Panc1 (cell line): ENCODE results near the gene PDHB. TPM values are rescaled to one million over a fixed set of nuclear protein-coding genes. Genes with fewer than 3 reads are reported as not detected.
"Not testable (repeated sequence)": the region's sequence is repeated elsewhere in the genome, so short reads cannot be mapped to it uniquely, and the experiment has no call there.

Experiments used
- ATAC-seq: fragments of 200-7000 bp; cut with Tn5 transposase; 2 replicates; pipeline ENCODE4 v1.9.1; 2020; ENCODE audit warnings: mild to moderate bottlenecking, moderate library complexity
- BruUV-seq: library from RNA; stranded (reverse); fragments of 400-500 nt; replicated peaks from 2 replicates; lab custom pipeline; 2021; lab: Mats Ljungman, UMichigan
- CTCF ChIA-PET: fragments of 300-600 bp; sonication (Branson Sonifier 250); formaldehyde crosslinking; loops from one replicate; lab custom pipeline; 2022; ENCODE audit warnings: antibody characterized with exemption; lab: Charles Lee
- POLR2A ChIA-PET: fragments of 300-600 bp; sonication (Branson Sonifier 250); formaldehyde crosslinking; loops from one replicate; lab custom pipeline; 2022; ENCODE audit warnings: antibody characterized with exemption; lab: Charles Lee
- DNase-seq: peaks from one replicate; pipeline ENCODE4 v3.0.0-alpha.2; 2010; ENCODE audit warnings: low read depth, low spot score
- H3K27ac ChIP-seq: 2 replicates; pipeline ENCODE4 v1.5.1; 2011; ENCODE audit warnings: mild to moderate bottlenecking, low read length, inconsistent platforms
- H3K27me3 ChIP-seq: fragments of 200-500 bp; sonication (Bioruptor generic); 2 replicates; pipeline ENCODE4 v1.6.0; 2014; ENCODE audit warnings: low read length, inconsistent platforms; ENCODE audit not compliant: control insufficient read depth, insufficient read depth
- H3K36me3 ChIP-seq: fragments of 200-500 bp; sonication (Bioruptor generic); 2 replicates; pipeline ENCODE4 v1.5.1; 2014; ENCODE audit warnings: inconsistent platforms, mild to moderate bottlenecking, low read length, moderate library complexity; ENCODE audit not compliant: control insufficient read depth, insufficient read depth
- H3K4me1 ChIP-seq: 2 replicates; pipeline ENCODE4 v1.5.1; 2011; ENCODE audit warnings: inconsistent platforms, mild to moderate bottlenecking, low read length, moderate library complexity; ENCODE audit not compliant: control insufficient read depth, insufficient read depth
- H3K4me3 ChIP-seq, 2 experiments: 2 replicates each; pipeline ENCODE4 v1.5.1; 2011 to 2012; ENCODE audit warnings: low read depth in 2 of 2, low read length in 2 of 2, mild to moderate bottlenecking in 2 of 2, inconsistent platforms in 1 of 2, moderate library complexity in 1 of 2
- H3K9me3 ChIP-seq: fragments of 200-500 bp; sonication (Bioruptor generic); 2 replicates; pipeline ENCODE4 v1.5.1; 2014; ENCODE audit warnings: low read depth, mild to moderate bottlenecking, inconsistent platforms, low read length, moderate library complexity; ENCODE audit not compliant: control insufficient read depth, insufficient read depth
- POLR2AphosphoS5 ChIP-seq: IDR thresholded peaks from 2 replicates; pipeline ENCODE4 v1.6.1; 2012; ENCODE audit warnings: mild to moderate bottlenecking, low read depth, low read length, moderate library complexity
- REST ChIP-seq, 2 experiments: IDR thresholded peaks; 2 replicates each; pipeline ENCODE4 v1.6.1; 2011 to 2012; ENCODE audit warnings: low read depth in 2 of 2, control low read depth in 1 of 2, low read length in 1 of 2, mild to moderate bottlenecking in 1 of 2, moderate library complexity in 1 of 2; ENCODE audit not compliant: insufficient read depth in 1 of 2
- SIN3A ChIP-seq: IDR thresholded peaks from 2 replicates; pipeline ENCODE4 v1.6.1; 2012; ENCODE audit warnings: low read depth, mild to moderate bottlenecking, low read length, moderate library complexity, borderline replicate concordance; ENCODE audit not compliant: insufficient read depth
- TCF7L2 ChIP-seq: IDR thresholded peaks from 2 replicates; pipeline ENCODE4 v1.6.1; 2011; ENCODE audit warnings: mild to moderate bottlenecking, low read depth, low read length, inconsistent platforms
- in situ Hi-C: cut with HindIII; loops from 2 replicates; pipeline ENCODE4 v1.10.0; 2016; ENCODE audit warnings: low sequenced_read_pairs, low pct_unique_long_range_greater_than_20kb
- intact Hi-C: fragments of 100-400 bp; cut with micrococcal nuclease; formaldehyde crosslinking; loops from one replicate; pipeline ENCODE4 v1.10.0; 2022; ENCODE audit not compliant: unreplicated experiment
- total RNA-seq: library from RNA; stranded (reverse); gene quantifications from one replicate; pipeline ENCODE4 v1.2.1, GENCODE V29; 2021; ENCODE audit not compliant: unreplicated experiment
- TF ChIP-seq, protein P1 (sequence below): fragments of 450-650 bp; IDR thresholded peaks from 2 replicates; pipeline ENCODE4 v1.5.1; 2017; ENCODE audit warnings: mild to moderate bottlenecking

The PDHB gene
- total RNA-seq, 1 experiment from 2014 or later: 66.6 TPM

GRCh38 chr3:58452176-58452575 lies 18.5 kb upstream of the PDHB start:
- ChIA-PET CTCF (no interaction called here), POLR2A (no interaction called here)
- in situ Hi-C loops: no loop called here
- TF ChIP-seq SIN3A (no peak), TCF7L2 (no peak), REST (IDR thresholded peaks at IDR 0.05; ENCODE audit: insufficient read depth in 1 of 2, low read depth in 2 of 2, low read length in 1 of 2) (no peak)
- peaks cover 4% of the 10 kb centered on the region; the same call in 1 of the 2 replicates for H3K9me3 ChIP-seq
- intact Hi-C loops: no loop called here
- DNase-seq: no peak
- ATAC-seq: no peak
- H3K4me3 ChIP-seq: no peak overlapping the region
- H3K27ac ChIP-seq: no peak overlapping the region
- H3K27me3 ChIP-seq: no peaks in the 10 kb centered on the region
- BruUV-seq: no TSS peak
- no peaks in the 10 kb centered on the region for H3K36me3 ChIP-seq
- H3K4me1 ChIP-seq: no peaks in the 10 kb centered on the region

GRCh38 chr3:58441514-58442450 lies 8.2 kb upstream of the PDHB start:
- H3K9me3 ChIP-seq: no peaks in the 10 kb centered on the region
- in situ Hi-C loops (no loop called here), intact Hi-C loops (no loop called here)
- ChIA-PET CTCF (no interaction called here), POLR2A (no interaction called here)
- no peak overlapping the region for H3K27ac ChIP-seq
- ATAC-seq: no peak
- H3K27me3 ChIP-seq: no peaks in the 10 kb centered on the region
- DNase-seq: no peak
- no peaks in the 10 kb centered on the region for H3K4me1 ChIP-seq
- H3K36me3 ChIP-seq: no peaks in the 10 kb centered on the region
- no TSS peak for BruUV-seq
- H3K4me3 ChIP-seq: no peak overlapping the region
- TF ChIP-seq POLR2AphosphoS5: no peak
- no peak for TF ChIP-seq REST (IDR thresholded peaks at IDR 0.05; ENCODE audit: insufficient read depth in 1 of 2, low read depth in 2 of 2, low read length in 1 of 2)
- TF ChIP-seq, protein P1, sequence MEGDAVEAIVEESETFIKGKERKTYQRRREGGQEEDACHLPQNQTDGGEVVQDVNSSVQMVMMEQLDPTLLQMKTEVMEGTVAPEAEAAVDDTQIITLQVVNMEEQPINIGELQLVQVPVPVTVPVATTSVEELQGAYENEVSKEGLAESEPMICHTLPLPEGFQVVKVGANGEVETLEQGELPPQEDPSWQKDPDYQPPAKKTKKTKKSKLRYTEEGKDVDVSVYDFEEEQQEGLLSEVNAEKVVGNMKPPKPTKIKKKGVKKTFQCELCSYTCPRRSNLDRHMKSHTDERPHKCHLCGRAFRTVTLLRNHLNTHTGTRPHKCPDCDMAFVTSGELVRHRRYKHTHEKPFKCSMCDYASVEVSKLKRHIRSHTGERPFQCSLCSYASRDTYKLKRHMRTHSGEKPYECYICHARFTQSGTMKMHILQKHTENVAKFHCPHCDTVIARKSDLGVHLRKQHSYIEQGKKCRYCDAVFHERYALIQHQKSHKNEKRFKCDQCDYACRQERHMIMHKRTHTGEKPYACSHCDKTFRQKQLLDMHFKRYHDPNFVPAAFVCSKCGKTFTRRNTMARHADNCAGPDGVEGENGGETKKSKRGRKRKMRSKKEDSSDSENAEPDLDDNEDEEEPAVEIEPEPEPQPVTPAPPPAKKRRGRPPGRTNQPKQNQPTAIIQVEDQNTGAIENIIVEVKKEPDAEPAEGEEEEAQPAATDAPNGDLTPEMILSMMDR: no peak
- no peak for TF ChIP-seq SIN3A
- no peak for TF ChIP-seq TCF7L2

DNA sequence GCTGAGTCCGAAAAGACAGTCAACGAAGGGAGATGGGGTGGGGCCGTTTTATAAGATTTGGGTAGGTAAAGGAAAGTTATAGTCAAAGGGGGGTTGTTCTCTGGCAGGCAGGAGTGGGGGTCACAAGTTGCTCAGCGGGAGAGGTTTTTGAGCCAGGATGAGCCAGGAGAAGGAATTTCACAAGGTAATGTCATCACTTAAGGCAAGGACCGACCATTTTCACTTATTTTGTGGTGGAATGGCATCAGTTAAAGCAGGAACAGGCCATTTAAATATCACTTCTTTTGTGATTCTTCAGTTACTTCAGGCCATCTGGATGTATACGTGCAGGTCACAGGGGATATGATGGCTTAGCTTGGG lies 7.3 kb upstream of the PDHB start:
- H3K27ac ChIP-seq, in situ Hi-C loops, H3K9me3 ChIP-seq, intact Hi-C loops, H3K36me3 ChIP-seq, BruUV-seq, DNase-seq, H3K4me3 ChIP-seq, H3K4me1 ChIP-seq, H3K27me3 ChIP-seq, CTCF ChIA-PET, ATAC-seq, POLR2A ChIA-PET: not testable (repeated sequence)

GRCh38 chr3:58437276-58437675 lies 3.6 kb upstream of the PDHB start:
- BruUV-seq, in situ Hi-C loops, H3K27ac ChIP-seq, intact Hi-C loops, H3K4me3 ChIP-seq, ATAC-seq, H3K9me3 ChIP-seq, H3K27me3 ChIP-seq, H3K36me3 ChIP-seq, DNase-seq, CTCF ChIA-PET: not testable (repeated sequence)
- POLR2A ChIA-PET: interaction anchor here (0.6 kb wide), 1 partner anchor 247 kb away, joined by 3 read pairs; no protein-coding TSS in a partner anchor
- peaks cover 12% of the 10 kb centered on the region for H3K4me1 ChIP-seq
